Fibroblast of lung (primary cell): ENCODE results near the gene HSPB8.

Experiments used
- EZH2 ChIP-seq: IDR thresholded peaks from 2 replicates; pipeline ENCODE4 v1.5.1; 2012; ENCODE audit warnings: low read length, control low read depth, mild to moderate bottlenecking; ENCODE audit errors: missing control alignments
- TF ChIP-seq, protein P1 (sequence below), 2 donors: IDR thresholded peaks in 1 of 2; conservative IDR thresholded peaks in 1 of 2; 1 replicate in 1 of 2; 2 replicates in 1 of 2; pipeline ENCODE4 v1.5.1; 2011 to 2012; ENCODE audit warnings: low read length in 2 of 2, control low read depth in 1 of 2, inconsistent platforms in 1 of 2, low read depth in 1 of 2, mild to moderate bottlenecking in 1 of 2

DNA sequence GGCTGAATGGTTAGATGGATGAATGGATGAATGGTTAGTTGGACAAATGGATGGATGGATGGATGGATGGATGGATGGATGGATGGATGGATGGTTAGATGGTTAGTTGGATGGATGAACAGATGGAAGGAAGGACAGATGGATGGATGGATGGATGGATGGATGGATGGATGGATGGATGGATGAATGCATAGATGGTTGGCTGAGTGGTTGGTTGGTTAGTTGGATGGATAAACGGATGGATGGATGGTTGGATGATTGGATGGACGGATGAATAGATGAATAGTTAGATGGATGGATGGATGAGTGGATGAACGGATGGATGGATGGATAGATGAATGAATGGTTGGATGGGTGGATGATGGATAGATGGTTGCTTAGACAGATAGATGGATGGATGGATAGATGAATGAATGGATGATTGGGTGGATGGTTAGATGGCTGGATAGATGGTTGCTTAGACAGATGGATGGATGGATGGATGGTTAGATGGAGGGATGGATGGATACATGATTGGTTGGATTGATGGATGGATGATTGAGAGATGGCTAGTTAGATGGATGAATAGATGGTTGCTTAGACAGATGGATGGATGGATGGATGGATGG, 48.8 kb upstream of the HSPB8 start:
- TF ChIP-seq, protein P1, sequence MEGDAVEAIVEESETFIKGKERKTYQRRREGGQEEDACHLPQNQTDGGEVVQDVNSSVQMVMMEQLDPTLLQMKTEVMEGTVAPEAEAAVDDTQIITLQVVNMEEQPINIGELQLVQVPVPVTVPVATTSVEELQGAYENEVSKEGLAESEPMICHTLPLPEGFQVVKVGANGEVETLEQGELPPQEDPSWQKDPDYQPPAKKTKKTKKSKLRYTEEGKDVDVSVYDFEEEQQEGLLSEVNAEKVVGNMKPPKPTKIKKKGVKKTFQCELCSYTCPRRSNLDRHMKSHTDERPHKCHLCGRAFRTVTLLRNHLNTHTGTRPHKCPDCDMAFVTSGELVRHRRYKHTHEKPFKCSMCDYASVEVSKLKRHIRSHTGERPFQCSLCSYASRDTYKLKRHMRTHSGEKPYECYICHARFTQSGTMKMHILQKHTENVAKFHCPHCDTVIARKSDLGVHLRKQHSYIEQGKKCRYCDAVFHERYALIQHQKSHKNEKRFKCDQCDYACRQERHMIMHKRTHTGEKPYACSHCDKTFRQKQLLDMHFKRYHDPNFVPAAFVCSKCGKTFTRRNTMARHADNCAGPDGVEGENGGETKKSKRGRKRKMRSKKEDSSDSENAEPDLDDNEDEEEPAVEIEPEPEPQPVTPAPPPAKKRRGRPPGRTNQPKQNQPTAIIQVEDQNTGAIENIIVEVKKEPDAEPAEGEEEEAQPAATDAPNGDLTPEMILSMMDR (conservative IDR thresholded peaks at IDR 0.05 in 1 of 2, IDR thresholded peaks at IDR 0.05 in 1 of 2; ENCODE audit: low read depth in 1 of 2, low read length in 2 of 2), result no peak
- no peak for TF ChIP-seq EZH2
